T-cell (primary cell): ENCODE data around the gene RBM33. TPM values are rescaled to one million over a fixed set of nuclear protein-coding genes. Genes with fewer than 3 reads are reported as not detected.

ENCODE experiments used
- ATAC-seq, 4 experiments: fragments of 200-7000 bp in 3 of 4; fragments of 150-1000 bp in 1 of 4; cut with Tn5 transposase; replicated peaks in 1 of 4; 1 replicate in 3 of 4; 2 replicates in 1 of 4; pipeline ENCODE4 v1.10.0; 2021; ENCODE audit warnings: moderate library complexity in 3 of 4, mild to moderate bottlenecking in 2 of 4, moderate number of reproducible peaks in 1 of 4
- CTCF ChIA-PET, 2 donors: fragments of 300-600 bp; sonication (Branson Sonifier 250); formaldehyde crosslinking; loops; one replicate each; lab custom pipeline; 2022; ENCODE audit warnings: antibody characterized with exemption in 2 of 2; lab: Charles Lee
- POLR2A ChIA-PET, 2 donors: fragments of 300-600 bp; sonication (Branson Sonifier 250); formaldehyde crosslinking; loops; one replicate each; lab custom pipeline; 2022; ENCODE audit warnings: antibody characterized with exemption in 2 of 2; lab: Charles Lee
- DNase-seq, 35 experiments: peaks; one replicate each; pipeline versions ENCODE4 v3.0.0 to v3.0.0-alpha.2; 2013 to 2023
- H3K27ac ChIP-seq: one replicate; pipeline ENCODE4 v1.5.1; 2013; ENCODE audit warnings: low read length
- H3K27me3 ChIP-seq, 2 experiments: replicated peaks in 1 of 2; 1 replicate in 1 of 2; 2 replicates in 1 of 2; pipeline versions ENCODE4 v1.6.1 to v1.7.0; 2013; ENCODE audit warnings: low read length in 1 of 2, mixed read lengths in 1 of 2; ENCODE audit not compliant: control insufficient read depth in 2 of 2, insufficient read depth in 2 of 2; ENCODE audit errors: extremely low read depth in 1 of 2
- H3K36me3 ChIP-seq, 2 donors: 1 replicate in 1 of 2; 2 replicates in 1 of 2; pipeline versions ENCODE4 v1.6.1 to v1.7.0; 2013; ENCODE audit warnings: low read length in 1 of 2; ENCODE audit not compliant: control insufficient read depth in 2 of 2, insufficient read depth in 1 of 2; ENCODE audit errors: extremely low read depth in 1 of 2
- H3K4me1 ChIP-seq, 2 experiments: 1 replicate in 1 of 2; 2 replicates in 1 of 2; pipeline versions ENCODE4 v1.6.1 to v1.7.0; 2013; ENCODE audit warnings: low read length in 2 of 2, mixed read lengths in 1 of 2; ENCODE audit not compliant: insufficient read depth in 2 of 2, control insufficient read depth in 1 of 2; ENCODE audit errors: extremely low read depth in 1 of 2
- H3K4me3 ChIP-seq, 2 donors: 1 replicate in 1 of 2; 2 replicates in 1 of 2; pipeline versions ENCODE4 v1.5.1 to v1.7.0; 2013; ENCODE audit warnings: mild to moderate bottlenecking in 2 of 2, low read length in 1 of 2, moderate library complexity in 1 of 2; ENCODE audit not compliant: control insufficient read depth in 1 of 2; ENCODE audit errors: extremely low read depth in 1 of 2
- H3K9me3 ChIP-seq: 2 replicates; pipeline ENCODE4 v1.7.0; 2013
- H3K27ac Mint-ChIP-seq, 2 donors: one replicate each; pipeline ENCODE4 v1.8.0; 2020 to 2021; ENCODE audit warnings: mild to moderate bottlenecking in 2 of 2, mixed read lengths in 2 of 2
- H3K27me3 Mint-ChIP-seq, 2 donors: one replicate each; pipeline ENCODE4 v1.8.0; 2021 to 2022; ENCODE audit warnings: mixed read lengths in 2 of 2
- H3K36me3 Mint-ChIP-seq: one replicate; pipeline ENCODE4 v1.8.0; 2021; ENCODE audit warnings: mixed read lengths
- H3K4me1 Mint-ChIP-seq, 3 donors: one replicate each; pipeline ENCODE4 v1.8.0; 2020 to 2022; ENCODE audit warnings: mixed read lengths in 3 of 3, mild to moderate bottlenecking in 1 of 3
- H3K4me3 Mint-ChIP-seq, 3 donors: one replicate each; pipeline ENCODE4 v1.8.0; 2020 to 2022; ENCODE audit warnings: mild to moderate bottlenecking in 3 of 3, mixed read lengths in 3 of 3, moderate library complexity in 3 of 3
- H3K9me3 Mint-ChIP-seq, 3 donors: one replicate each; pipeline ENCODE4 v1.8.0; 2020 to 2022; ENCODE audit warnings: mixed read lengths in 3 of 3
- WGBS: methylation state at CpG from one replicate; pipeline ENCODE4 v1.1.5; 2013; ENCODE audit warnings: missing lambda C conversion rate; ENCODE audit not compliant: insufficient coverage; 5-methylcytosine and 5-hydroxymethylcytosine counted together
- total RNA-seq, 35 experiments: library from RNA in 6 of 35; stranded (reverse) in 6 of 35; fragments of 120-200 nt in 1 of 35; gene quantifications; one replicate each; pipeline versions ENCODE4 v1.2.1 to v1.2.4 and lab custom pipeline; 2013 to 2026

The RBM33 gene
- total RNA-seq, 5 donors from 2014 or later (not counting 1 experiment from before 2014, with no cell fraction given): 157 to 180 (median 170) TPM

GRCh38 chr7:155713384-155713783 lies 68.9 kb downstream of the RBM33 start:
- ATAC-seq: no peak
- CTCF ChIA-PET: no interaction called here
- H3K27ac Mint-ChIP-seq: peak overlapping the region in 1 of 2 donors; percentile 25

GRCh38 chr7:155714702-155715101 lies 70.2 kb downstream of the RBM33 start:
- Mint-ChIP-seq H3K4me1 (peaks cover 44 to 50% (median 49%) of the 10 kb centered on the region in 3 donors), H3K36me3 (peaks cover 57% of the 10 kb centered on the region), H3K9me3 (no peaks in the 10 kb centered on the region), H3K27ac (peak overlapping the region; percentile 0 to 5), H3K27me3 (no peaks in the 10 kb centered on the region), H3K4me3 (no peak overlapping the region)
- Histone ChIP-seq H3K27me3 (no peaks in the 10 kb centered on the region), H3K4me1 (peaks cover 0 to 6% of the 10 kb centered on the region in 2 experiments), H3K9me3 (no peaks in the 10 kb centered on the region), H3K36me3 (peaks cover 0 to 72% of the 10 kb centered on the region in 2 donors), H3K4me3 (no peak overlapping the region), H3K27ac (no peak overlapping the region)
- ChIA-PET CTCF (no interaction called here), POLR2A (interaction anchor here in 1 of 2 donors (0.5 kb wide), 1 partner anchor 21 kb away, joined by 5 read pairs; no protein-coding TSS in a partner anchor)
- peak in 1 of 4 experiments; percentile 43 for ATAC-seq
- WGBS: 100% methylated on average over 1 of the region's 6 CpGs
- no peak for DNase-seq

More at GRCh38 chr7:155713384-155713783, 68.9 kb downstream of the RBM33 start:
- Mint-ChIP-seq H3K27me3 (no peaks in the 10 kb centered on the region), H3K9me3 (no peaks in the 10 kb centered on the region), H3K4me1 (peaks cover 41 to 46% (median 45%) of the 10 kb centered on the region in 3 donors), H3K36me3 (peaks cover 54% of the 10 kb centered on the region), H3K4me3 (no peak overlapping the region)
- H3K4me3 ChIP-seq: no peak overlapping the region
- peaks cover 0 to 79% of the 10 kb centered on the region in 2 donors for H3K36me3 ChIP-seq
- 79% methylated on average over 8 of the region's 10 CpGs for WGBS
- no peak for DNase-seq
- H3K4me1 ChIP-seq: peaks cover 0 to 6% of the 10 kb centered on the region in 2 experiments
- POLR2A ChIA-PET: no interaction called here
- no peak overlapping the region for H3K27ac ChIP-seq
- no peaks in the 10 kb centered on the region for H3K9me3 ChIP-seq
- H3K27me3 ChIP-seq: no peaks in the 10 kb centered on the region

DNA sequence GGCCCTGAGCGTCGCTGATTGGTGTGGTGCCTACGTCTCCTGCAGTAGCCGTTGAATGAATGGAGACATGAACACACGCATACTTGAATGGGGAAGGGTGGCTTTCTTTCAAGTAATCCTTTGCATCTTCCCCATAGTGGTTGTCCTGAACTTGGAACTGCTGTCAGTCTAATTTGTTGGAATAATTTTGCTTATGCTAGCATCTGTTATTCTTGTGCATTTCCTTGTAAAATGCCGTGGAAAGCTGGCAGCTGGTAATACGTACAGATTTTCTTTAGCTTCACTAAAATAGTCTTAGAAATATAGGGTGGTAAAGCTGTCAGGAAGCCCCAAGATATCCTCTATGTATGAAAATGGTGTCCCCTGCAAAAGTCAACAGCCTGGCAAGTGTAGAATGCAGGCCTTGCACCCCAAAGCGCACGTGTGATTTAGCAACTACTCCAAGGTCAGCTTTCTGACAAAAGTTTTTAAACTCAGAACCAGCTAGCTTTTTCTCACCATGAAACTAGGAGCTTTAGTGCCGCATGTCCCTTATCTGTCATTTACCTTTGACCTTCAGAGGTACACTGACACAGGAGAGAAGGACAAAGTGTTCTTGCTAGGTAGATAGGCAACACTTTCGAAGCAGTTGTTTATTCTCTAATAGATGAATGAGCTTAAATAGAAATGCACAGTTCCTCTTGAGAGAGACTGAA lies 70.8 kb downstream of the RBM33 start:
- WGBS: 90% methylated on average over 2 of the region's 11 CpGs
- H3K36me3 ChIP-seq: peaks cover 0 to 71% of the 10 kb centered on the region in 2 donors

DNA sequence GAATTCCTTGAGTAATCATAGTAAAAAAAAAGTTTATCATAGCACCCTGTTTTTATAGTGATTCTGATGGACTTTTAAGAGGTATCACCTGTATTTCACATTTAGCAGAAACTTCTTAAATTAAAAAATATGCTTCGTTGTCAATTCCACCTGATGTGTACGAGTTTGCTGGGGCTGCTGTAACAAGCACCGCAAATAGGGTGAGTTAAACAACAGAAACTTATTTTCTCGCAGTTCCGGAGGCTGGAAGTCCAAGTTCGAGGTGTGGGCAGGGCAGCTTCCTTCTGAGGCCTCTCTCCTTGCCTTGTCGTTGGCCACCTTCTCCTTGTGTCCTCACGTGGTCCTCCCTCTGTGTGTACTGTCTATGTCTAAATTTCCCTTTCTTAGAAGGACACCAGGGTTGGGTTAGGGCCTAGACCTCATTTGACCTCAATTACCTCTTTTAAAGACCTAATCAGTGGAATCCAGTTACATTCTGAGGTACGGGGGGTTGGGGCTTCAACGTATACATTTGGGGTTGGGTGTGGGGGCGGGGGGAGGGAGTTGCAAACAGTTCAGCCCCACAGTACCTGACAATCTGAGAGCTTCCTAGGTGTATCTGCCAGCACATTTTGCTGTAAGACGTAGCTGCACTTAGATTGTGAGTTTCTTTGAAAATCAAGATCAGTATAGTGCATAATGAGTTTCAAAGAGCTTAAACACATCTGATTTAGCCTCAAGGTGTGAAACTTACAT lies 72.7 kb downstream of the RBM33 start:
- no peak overlapping the region for H3K4me3 ChIP-seq
- ChIA-PET POLR2A (interaction anchor here in 1 of 2 donors (0.6 to 0.7 kb wide), 2 partner anchors 13 to 1539 kb away, joined by 3 read pairs; no protein-coding TSS in a partner anchor), CTCF (no interaction called here)
- Mint-ChIP-seq H3K36me3 (peaks cover 45% of the 10 kb centered on the region), H3K27me3 (no peaks in the 10 kb centered on the region), H3K4me1 (peaks cover 55 to 68% (median 59%) of the 10 kb centered on the region in 3 donors), H3K27ac (no peak overlapping the region), H3K9me3 (no peaks in the 10 kb centered on the region), H3K4me3 (no peak overlapping the region)
- peaks cover 0 to 58% of the 10 kb centered on the region in 2 donors for H3K36me3 ChIP-seq
- no peak overlapping the region for H3K27ac ChIP-seq
- H3K9me3 ChIP-seq: no peaks in the 10 kb centered on the region
- peaks cover 0 to 6% of the 10 kb centered on the region in 2 experiments for H3K4me1 ChIP-seq
- H3K27me3 ChIP-seq: no peaks in the 10 kb centered on the region
- ATAC-seq (no peak), DNase-seq (no peak)
- 96% methylated on average over 4 of the region's 12 CpGs for WGBS

More for the DNA sequence above, 70.8 kb downstream of the RBM33 start:
- H3K36me3 Mint-ChIP-seq: peaks cover 57% of the 10 kb centered on the region
- ChIA-PET CTCF (interaction anchor here in 1 of 2 donors (0.5 to 0.6 kb wide), 2 partner anchors 26 to 55 kb away, joined by 3 to 6 read pairs; no protein-coding TSS in a partner anchor), POLR2A (interaction anchor here in 1 of 2 donors (0.5 kb wide), 1 partner anchor 22 kb away, joined by 5 read pairs; no protein-coding TSS in a partner anchor)
- peaks cover 0 to 6% of the 10 kb centered on the region in 2 experiments for H3K4me1 ChIP-seq
- no peak overlapping the region for H3K4me3 Mint-ChIP-seq
- DNase-seq (no peak), ATAC-seq (no peak)
- no peaks in the 10 kb centered on the region for H3K27me3 ChIP-seq
- no peak overlapping the region for H3K4me3 ChIP-seq
- H3K4me1 Mint-ChIP-seq: peaks cover 49 to 55% (median 49%) of the 10 kb centered on the region in 3 donors
- no peak overlapping the region for H3K27ac Mint-ChIP-seq
- no peaks in the 10 kb centered on the region for H3K27me3 Mint-ChIP-seq
- no peak overlapping the region for H3K27ac ChIP-seq
- no peaks in the 10 kb centered on the region for H3K9me3 ChIP-seq
- H3K9me3 Mint-ChIP-seq: no peaks in the 10 kb centered on the region

DNA sequence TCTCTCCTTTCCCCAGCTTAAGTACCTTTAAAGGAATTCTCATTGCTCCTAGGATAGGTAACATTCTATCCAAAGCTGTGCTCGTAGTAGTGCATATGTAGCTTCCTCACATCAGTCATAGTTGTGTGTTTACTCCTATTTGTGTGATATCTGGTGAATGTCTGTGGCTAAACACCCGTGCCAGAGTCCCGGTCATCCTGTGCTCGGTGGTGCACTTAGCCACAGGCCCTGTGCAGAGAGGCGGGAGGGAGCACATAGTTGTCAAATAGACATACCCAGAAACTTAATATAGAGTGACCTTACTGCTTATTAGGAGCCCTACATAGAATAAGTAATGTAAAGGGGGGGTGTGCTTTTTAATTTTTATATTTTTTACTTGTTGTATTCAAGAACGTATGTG lies 76.6 kb downstream of the RBM33 start:
- Histone ChIP-seq H3K4me1 (no peaks in the 10 kb centered on the region), H3K27me3 (no peaks in the 10 kb centered on the region), H3K9me3 (no peaks in the 10 kb centered on the region), H3K4me3 (no peak overlapping the region), H3K27ac (no peak overlapping the region), H3K36me3 (peaks cover 0 to 38% of the 10 kb centered on the region in 2 donors)
- POLR2A ChIA-PET: no interaction called here
- no peak for DNase-seq
- WGBS: 100% methylated on average over 1 of the region's 6 CpGs
- no peaks in the 10 kb centered on the region for H3K27me3 Mint-ChIP-seq
- peaks cover 33 to 66% (median 49%) of the 10 kb centered on the region in 3 donors for H3K4me1 Mint-ChIP-seq
- H3K9me3 Mint-ChIP-seq: no peaks in the 10 kb centered on the region
- H3K36me3 Mint-ChIP-seq: peaks cover 27% of the 10 kb centered on the region
- CTCF ChIA-PET: no interaction called here
- ATAC-seq: no peak
- peak overlapping the region in 1 of 2 donors; percentile 48 for H3K27ac Mint-ChIP-seq
- H3K4me3 Mint-ChIP-seq: no peak overlapping the region

- Histone ChIP-seq H3K27ac (no peak overlapping the region), H3K4me1 (no peaks in the 10 kb centered on the region), H3K4me3 (no peak overlapping the region), H3K36me3 (peaks cover 0 to 36% of the 10 kb centered on the region in 2 donors), H3K9me3 (no peaks in the 10 kb centered on the region), H3K27me3 (no peaks in the 10 kb centered on the region)
- no peak overlapping the region for H3K4me3 Mint-ChIP-seq
- DNase-seq: no peak
- ChIA-PET POLR2A (no interaction called here), CTCF (no interaction called here)
- no peaks in the 10 kb centered on the region for H3K27me3 Mint-ChIP-seq
- no peak for ATAC-seq
- peaks cover 20% of the 10 kb centered on the region for H3K36me3 Mint-ChIP-seq
- peak overlapping the region; percentile 31 to 53 for H3K27ac Mint-ChIP-seq
- peaks cover 33 to 61% (median 45%) of the 10 kb centered on the region in 3 donors for H3K4me1 Mint-ChIP-seq
- no CpG with 5 or more reads among the region's 2 CpGs for WGBS
- H3K9me3 Mint-ChIP-seq: no peaks in the 10 kb centered on the region
These were observed 77.7 kb downstream of the RBM33 start for GRCh38 chr7:155722118-155722517.
